ENCODE results near the gene HPS1. TPM values are rescaled to one million over a fixed set of nuclear protein-coding genes. Genes with fewer than 3 reads are reported as not detected.

The HPS1 gene
- total and polyA plus RNA-seq, 2 of the 8 experiments (the other 6 are each of a cell fraction or from before 2014, with no cell fraction given) = 38.7 to 61.7 TPM

- Histone ChIP-seq H3K27ac (ENCODE audit: low read depth, low read length) (no peak overlapping the region), H3K4me2 (ENCODE audit: insufficient read depth in 1 of 2, low read depth in 2 of 2, low read length in 2 of 2) (no peak overlapping the region)
Measured at GRCh38 chr10:98460837-98461499, 14.2 kb upstream of the HPS1 start.

More at GRCh38 chr10:98460837-98461499, 14.2 kb upstream of the HPS1 start:
- H4K8ac ChIP-seq (ENCODE audit: extremely low read depth, insufficient read depth, low read length) = no peak overlapping the region
- H3K79me2 ChIP-seq (ENCODE audit: control insufficient read depth in 1 of 2, insufficient read depth in 2 of 2, low read length in 2 of 2) = no peaks in the 10 kb centered on the region
- H2BK15ac ChIP-seq (ENCODE audit: low read length) = no peak overlapping the region
- H2BK120ac ChIP-seq (replicated peaks; ENCODE audit: low read depth, low read length) = no peak overlapping the region
- H3K56ac ChIP-seq (replicated peaks; ENCODE audit: insufficient read length, low read depth, low read length) = no peak overlapping the region
- no peak overlapping the region for H3K9ac ChIP-seq (replicated peaks in 1 of 4; ENCODE audit: extremely low read depth in 1 of 4, low read depth in 3 of 4, low read length in 3 of 4)
- no peak overlapping the region for H2BK20ac ChIP-seq (ENCODE audit: low read length)
- DNase-seq (ENCODE audit: low read depth in 1 of 2, low spot score in 2 of 2) (no peak), FAIRE-seq (no peak)
- H3K4ac ChIP-seq (replicated peaks; ENCODE audit: insufficient read length, low read depth, low read length) = no peak overlapping the region
- H3K18ac ChIP-seq (ENCODE audit: extremely low read depth, low read length) = no peak overlapping the region
- 79% methylated on average over 3 of the region's 3 CpGs; no CpG with 5 or more reads in 1 of the 2 experiments for WGBS, 2 experiments (ENCODE audit: extremely low coverage in 1 of 2, insufficient coverage in 1 of 2, insufficient read length in 1 of 2, insufficient replicate concordance in 2 of 2, low coverage in 1 of 2, low lambda C conversion rate in 2 of 2, missing lambda C conversion rate in 1 of 2)
- no peaks in the 10 kb centered on the region for H3K36me3 ChIP-seq (ENCODE audit: control insufficient read depth in 2 of 4, insufficient read depth in 4 of 4, low read length in 3 of 4)
- no peaks in the 10 kb centered on the region for H4K20me1 ChIP-seq (replicated peaks in 1 of 2; ENCODE audit: control insufficient read depth in 1 of 2, insufficient read depth in 2 of 2, low read length in 2 of 2)
- no peaks in the 10 kb centered on the region for H3K79me1 ChIP-seq (ENCODE audit: low read depth, low read length)
- no peak overlapping the region for H3K14ac ChIP-seq (ENCODE audit: insufficient read length)
- POLR2A ChIA-PET (ENCODE audit: partially characterized antibody) = no interaction called here
- H3K9me3 ChIP-seq (ENCODE audit: insufficient read depth in 2 of 2, low read depth in 1 of 2, low read length in 1 of 2) = no peaks in the 10 kb centered on the region
- no peaks in the 10 kb centered on the region; the same call in 1 of the 2 replicates for H3K23me2 ChIP-seq (ENCODE audit: low read depth, low read length)
- no peaks in the 10 kb centered on the region for H3K27me3 ChIP-seq (replicated peaks in 1 of 4; ENCODE audit: control insufficient read depth in 3 of 4, extremely low read depth in 1 of 4, insufficient read depth in 3 of 4, low read length in 3 of 4)
- TF ChIP-seq BRCA1 (IDR thresholded peaks at IDR 0.05; ENCODE audit: low read depth, low read length) = no peak
- TF ChIP-seq POU5F1 (IDR thresholded peaks at IDR 0.05; ENCODE audit: low read depth, low read length) = no peak
- TF ChIP-seq CEBPB (IDR thresholded peaks at IDR 0.05; ENCODE audit: low read depth, low read length) = no peak
- TF ChIP-seq ATF3 (IDR thresholded peaks at IDR 0.05; ENCODE audit: insufficient read depth, low read depth, low read length) = no peak
- TF ChIP-seq POLR2A (IDR thresholded peaks at IDR 0.05; ENCODE audit: control extremely low read depth in 1 of 2, low read depth in 2 of 2, low read length in 2 of 2) = no peak
- TF ChIP-seq HDAC6 (IDR thresholded peaks at IDR 0.05; ENCODE audit: low read depth, low read length) = no peak
- TF ChIP-seq EGR1 (IDR thresholded peaks at IDR 0.05; ENCODE audit: borderline replicate concordance, low read depth, low read length) = no peak
- TF ChIP-seq TBP (IDR thresholded peaks at IDR 0.05; ENCODE audit: low read depth, low read length) = no peak
- TF ChIP-seq MAX (IDR thresholded peaks at IDR 0.05) = no peak
- no peak for TF ChIP-seq SIRT6 (IDR thresholded peaks at IDR 0.05; ENCODE audit: low read length)
- H3K23ac ChIP-seq (ENCODE audit: insufficient read length) = no peak overlapping the region
- H4K91ac ChIP-seq (replicated peaks; ENCODE audit: insufficient read length, low read length) = no peak overlapping the region
- H3K4me3 ChIP-seq (ENCODE audit: extremely low read depth in 1 of 4, insufficient read depth in 2 of 4, low read depth in 3 of 4, low read length in 4 of 4) = no peak overlapping the region
- H2BK5ac ChIP-seq (ENCODE audit: low read depth, low read length) = no peak overlapping the region
- no peak overlapping the region for H2AFZ ChIP-seq (ENCODE audit: low read length)
- H3K4me1 ChIP-seq (replicated peaks in 1 of 4; ENCODE audit: control insufficient read depth in 3 of 4, insufficient read depth in 4 of 4, low read length in 3 of 4) = peaks cover 5 to 12% (median 7%) of the 10 kb centered on the region in 4 experiments
- CTCF ChIA-PET (ENCODE audit: partially characterized antibody) = interaction anchor here (1.2 kb wide), 2 partner anchors 8 to 287 kb away, joined by 3 to 4 read pairs; no protein-coding TSS in a partner anchor
- H2AK5ac ChIP-seq (ENCODE audit: low read depth, low read length) = no peak overlapping the region
- H4K5ac ChIP-seq (ENCODE audit: insufficient read length, low read depth, low read length) = no peak overlapping the region
- H2BK12ac ChIP-seq (ENCODE audit: low read depth, low read length) = no peak overlapping the region

All from H1 (cell line).